HCT116 (cell line): Measurements from ENCODE around the gene MED31.

Experiments used
- CEBPB ChIP-seq: IDR thresholded peaks from 2 replicates; pipeline ENCODE4 v1.6.1; 2012; ENCODE audit warnings: low read depth
- CTCF ChIP-seq, 3 experiments: fragments of 200-600 bp in 1 of 3; sonication (generic) in 1 of 3; IDR thresholded peaks in 2 of 3; conservative IDR thresholded peaks in 1 of 3; 2 replicates each; pipeline ENCODE4 v1.5.1; 2012 to 2017; ENCODE audit warnings: low read depth in 2 of 3, low read length in 2 of 3, antibody characterized with exemption in 1 of 3, borderline replicate concordance in 1 of 3, control low read depth in 1 of 3, mild to moderate bottlenecking in 1 of 3, mixed read lengths in 1 of 3, mixed run types in 1 of 3, moderate library complexity in 1 of 3; ENCODE audit not compliant: insufficient read depth in 1 of 3
- EZH2 ChIP-seq: fragments of 200-600 bp; sonication (generic); IDR thresholded peaks from 2 replicates; pipeline ENCODE4 v1.6.1; 2017; ENCODE audit warnings: antibody characterized with exemption, mixed run types
- EZH2phosphoT487 ChIP-seq: fragments of 200-600 bp; IDR thresholded peaks from 2 replicates; pipeline ENCODE4 v1.6.1; 2018; ENCODE audit warnings: antibody characterized with exemption, borderline replicate concordance
- POLR2A ChIP-seq: IDR thresholded peaks from 2 replicates; pipeline ENCODE4 v1.7.0; 2011; ENCODE audit warnings: borderline replicate concordance; ENCODE audit not compliant: insufficient read depth, insufficient read length; ENCODE audit errors: extremely low read depth
- POLR2AphosphoS5 ChIP-seq: IDR thresholded peaks from 2 replicates; pipeline ENCODE4 v1.6.1; 2011; ENCODE audit warnings: mild to moderate bottlenecking, low read depth, low read length, moderate library complexity
- RAD21 ChIP-seq: IDR thresholded peaks from 2 replicates; pipeline ENCODE4 v1.6.1; 2012; ENCODE audit warnings: low read depth, mild to moderate bottlenecking
- REST ChIP-seq: IDR thresholded peaks from 2 replicates; pipeline ENCODE4 v1.6.1; 2012; ENCODE audit warnings: low read depth
- SIN3A ChIP-seq: IDR thresholded peaks from 2 replicates; pipeline ENCODE4 v1.6.1; 2012; ENCODE audit warnings: low read depth
- YY1 ChIP-seq: IDR thresholded peaks from 2 replicates; pipeline ENCODE4 v1.6.1; 2011; ENCODE audit warnings: low read length, low read depth, moderate library complexity, mild to moderate bottlenecking; ENCODE audit not compliant: insufficient replicate concordance; ENCODE audit errors: extremely low read depth
- ZNF274 ChIP-seq: fragments of 200-500 bp; sonication (Bioruptor generic); IDR thresholded peaks from 2 replicates; pipeline ENCODE4 v1.6.1; 2014; ENCODE audit warnings: mild to moderate bottlenecking, low read depth, low read length, inconsistent platforms

GRCh38 chr17:6638046-6638908 lies 13.1 kb downstream of the MED31 start:
- no peak for TF ChIP-seq POLR2AphosphoS5
- TF ChIP-seq CTCF (IDR thresholded peaks at IDR 0.05 in 2 of 3, conservative IDR thresholded peaks at IDR 0.05 in 1 of 3; ENCODE audit: borderline replicate concordance in 1 of 3, insufficient read depth in 1 of 3, low read depth in 2 of 3, low read length in 2 of 3): no peak
- TF ChIP-seq CEBPB: no peak
- TF ChIP-seq ZNF274: no peak
- TF ChIP-seq RAD21: no peak
- TF ChIP-seq POLR2A: no peak
- no peak for TF ChIP-seq YY1
- TF ChIP-seq EZH2: no peak
- TF ChIP-seq REST: no peak
- no peak for TF ChIP-seq EZH2phosphoT487
- no peak for TF ChIP-seq SIN3A
